Neural cell (in vitro differentiated cells): Measurements from ENCODE around the gene VPS13D.

Experiments used
- MXI1 ChIP-seq: fragments of 450-650 bp; conservative IDR thresholded peaks from 2 replicates; pipeline ENCODE4 v1.6.1; 2014; ENCODE audit warnings: antibody characterized with exemption, mild to moderate bottlenecking; ENCODE audit not compliant: poor library complexity, severe bottlenecking
- POLR2AphosphoS5 ChIP-seq: IDR thresholded peaks from 2 replicates; pipeline ENCODE4 v1.6.1; 2012
- SMC3 ChIP-seq: fragments of 450-650 bp; conservative IDR thresholded peaks from 2 replicates; pipeline ENCODE4 v1.6.1; 2014; ENCODE audit warnings: antibody characterized with exemption, mild to moderate bottlenecking, moderate library complexity; ENCODE audit not compliant: poor library complexity
- TF ChIP-seq, protein P1 (sequence below): fragments of 450-650 bp; IDR thresholded peaks from 2 replicates; pipeline ENCODE4 v1.5.1; 2014; ENCODE audit warnings: antibody characterized with exemption, mild to moderate bottlenecking, moderate library complexity; ENCODE audit not compliant: poor library complexity, severe bottlenecking

DNA sequence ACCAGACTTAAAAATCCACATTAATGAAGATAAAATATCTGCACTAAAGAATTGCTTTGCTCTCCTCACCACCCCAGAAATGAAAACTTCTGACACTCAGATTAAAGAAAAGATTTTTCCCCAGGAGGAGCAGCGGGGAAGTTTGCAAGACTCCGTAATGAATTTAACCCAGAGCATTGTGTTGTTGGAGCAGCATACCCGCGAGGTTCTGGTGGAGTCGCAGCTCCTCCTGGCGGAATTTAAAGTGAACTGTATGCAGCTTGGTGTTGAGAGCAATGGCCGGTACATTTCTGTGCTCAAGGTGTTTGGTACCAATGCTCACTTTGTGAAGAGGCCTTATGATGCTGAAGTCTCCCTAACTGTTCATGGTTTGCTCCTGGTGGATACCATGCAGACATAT, 46.4 kb downstream of the VPS13D start:
- TF ChIP-seq POLR2AphosphoS5 (no peak), MXI1 (no peak), SMC3 (peak; percentile 19)
- TF ChIP-seq, protein P1, sequence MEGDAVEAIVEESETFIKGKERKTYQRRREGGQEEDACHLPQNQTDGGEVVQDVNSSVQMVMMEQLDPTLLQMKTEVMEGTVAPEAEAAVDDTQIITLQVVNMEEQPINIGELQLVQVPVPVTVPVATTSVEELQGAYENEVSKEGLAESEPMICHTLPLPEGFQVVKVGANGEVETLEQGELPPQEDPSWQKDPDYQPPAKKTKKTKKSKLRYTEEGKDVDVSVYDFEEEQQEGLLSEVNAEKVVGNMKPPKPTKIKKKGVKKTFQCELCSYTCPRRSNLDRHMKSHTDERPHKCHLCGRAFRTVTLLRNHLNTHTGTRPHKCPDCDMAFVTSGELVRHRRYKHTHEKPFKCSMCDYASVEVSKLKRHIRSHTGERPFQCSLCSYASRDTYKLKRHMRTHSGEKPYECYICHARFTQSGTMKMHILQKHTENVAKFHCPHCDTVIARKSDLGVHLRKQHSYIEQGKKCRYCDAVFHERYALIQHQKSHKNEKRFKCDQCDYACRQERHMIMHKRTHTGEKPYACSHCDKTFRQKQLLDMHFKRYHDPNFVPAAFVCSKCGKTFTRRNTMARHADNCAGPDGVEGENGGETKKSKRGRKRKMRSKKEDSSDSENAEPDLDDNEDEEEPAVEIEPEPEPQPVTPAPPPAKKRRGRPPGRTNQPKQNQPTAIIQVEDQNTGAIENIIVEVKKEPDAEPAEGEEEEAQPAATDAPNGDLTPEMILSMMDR: peak; percentile 51
